ENCODE results near the gene THSD7A. TPM values are rescaled to one million over a fixed set of nuclear protein-coding genes. Genes with fewer than 3 reads are reported as not detected.

THSD7A gene
- total and polyA plus RNA-seq, 2 of the 4 experiments (the other 2 are of a cell fraction): 0.02 to 0.18 TPM

- no peak overlapping the region for H3K9ac ChIP-seq (ENCODE audit: low read depth, low read length)
- no peak overlapping the region for H3K4ac ChIP-seq (ENCODE audit: low read depth, low read length)
- H4K91ac ChIP-seq (ENCODE audit: insufficient read depth, low read depth, low read length): no peak overlapping the region
- no peak for ATAC-seq (ENCODE audit: low read depth)
- no peak overlapping the region for H3K18ac ChIP-seq (ENCODE audit: low read depth, low read length)
- no peaks in the 10 kb centered on the region for H3K36me3 ChIP-seq (ENCODE audit: control insufficient read depth, insufficient read depth, low read length)
- H4K20me1 ChIP-seq (ENCODE audit: insufficient read depth, low read length): no peaks in the 10 kb centered on the region
- no peak overlapping the region for H3K56ac ChIP-seq (ENCODE audit: extremely low read depth, insufficient read depth, low read length)
- H3K27ac ChIP-seq (ENCODE audit: insufficient read depth, low read length): no peak overlapping the region
- no peak overlapping the region for H2BK20ac ChIP-seq (ENCODE audit: low read depth, low read length)
- H2AK5ac ChIP-seq (ENCODE audit: low read depth, low read length): no peak overlapping the region
- no TSS peak for BruUV-seq (replicated peaks)
- H2BK120ac ChIP-seq (ENCODE audit: low read depth, low read length): no peak overlapping the region
- ChIA-PET POLR2A (ENCODE audit: unreplicated experiment) (no interaction called here), CTCF (interaction anchor here (0.7 kb wide), 1 partner anchor 11 kb away, joined by 3 read pairs; no protein-coding TSS in a partner anchor)
- no peaks in the 10 kb centered on the region for H3K9me1 ChIP-seq (ENCODE audit: insufficient read depth, low read length)
- WGBS, 2 experiments (ENCODE audit: extremely low coverage in 2 of 2, insufficient read length in 1 of 2): no CpG with 5 or more reads among the region's 4 CpGs
- no peak overlapping the region for H2AK9ac ChIP-seq (replicated peaks; ENCODE audit: low read depth, low read length, poor library complexity)
- no peak overlapping the region for H4K8ac ChIP-seq (ENCODE audit: low read depth in 2 of 2, low read length in 2 of 2)
- dilution Hi-C loops (cut with HindIII; ENCODE audit: low sequenced_read_pairs, unreplicated experiment): no loop called here
- no peaks in the 10 kb centered on the region for H3K4me1 ChIP-seq (ENCODE audit: control insufficient read depth, insufficient read depth, low read length)
- no peaks in the 10 kb centered on the region; the same call in 1 of the 2 replicates for H3K9me3 ChIP-seq (ENCODE audit: control insufficient read depth, insufficient read depth, low read length)
- intact Hi-C loops (cut with micrococcal nuclease): no loop called here
- no peak for TF ChIP-seq USF2 (IDR thresholded peaks at IDR 0.05; ENCODE audit: low read depth, low read length)
- TF ChIP-seq RFX5 (IDR thresholded peaks at IDR 0.05; ENCODE audit: low read depth, low read length): no peak
- TF ChIP-seq ELK1 (IDR thresholded peaks at IDR 0.05; ENCODE audit: borderline replicate concordance, low read depth, low read length): no peak
- TF ChIP-seq MXI1 (IDR thresholded peaks at IDR 0.05; ENCODE audit: borderline replicate concordance, low read depth, low read length): no peak
- no peak for TF ChIP-seq FOS (IDR thresholded peaks at IDR 0.05; ENCODE audit: low read depth, low read length)
- TF ChIP-seq NFE2L2 (IDR thresholded peaks at IDR 0.05; ENCODE audit: low read depth, low read length): no peak
- no peak for TF ChIP-seq RAD21 (IDR thresholded peaks at IDR 0.05; ENCODE audit: low read length)
- TF ChIP-seq CEBPB (IDR thresholded peaks at IDR 0.05; ENCODE audit: low read depth, low read length): no peak
- no peak for TF ChIP-seq MAZ (IDR thresholded peaks at IDR 0.05; ENCODE audit: borderline replicate concordance, low read depth, low read length)
- TF ChIP-seq MAFK (IDR thresholded peaks at IDR 0.05; ENCODE audit: low read depth, low read length): no peak
- no peak for TF ChIP-seq BHLHE40 (IDR thresholded peaks at IDR 0.05; ENCODE audit: low read depth, low read length)
- TF ChIP-seq SMC3 (IDR thresholded peaks at IDR 0.05; ENCODE audit: low read depth, low read length): no peak
- no peak for TF ChIP-seq POLR2A (IDR thresholded peaks at IDR 0.05; ENCODE audit: low read depth, low read length)
- no peak for TF ChIP-seq RCOR1 (IDR thresholded peaks at IDR 0.05; ENCODE audit: insufficient replicate concordance, low read length)
- no peak for TF ChIP-seq CHD1 (IDR thresholded peaks at IDR 0.05; ENCODE audit: low read depth, low read length)
- no peak for TF ChIP-seq CTCF (conservative IDR thresholded peaks at IDR 0.05; ENCODE audit: low read depth, low read length)
- no peak overlapping the region for H3K23ac ChIP-seq (ENCODE audit: low read depth, low read length)
- H3K79me1 ChIP-seq (ENCODE audit: low read depth in 1 of 2, low read length in 2 of 2): no peaks in the 10 kb centered on the region
- no peak overlapping the region for H3K14ac ChIP-seq (replicated peaks; ENCODE audit: low read depth, low read length)
- H3K4me3 ChIP-seq (ENCODE audit: insufficient read depth, low read depth, low read length): no peak overlapping the region
- no peak overlapping the region for H2BK15ac ChIP-seq (ENCODE audit: low read depth, low read length)
- no peak overlapping the region for H3K4me2 ChIP-seq (ENCODE audit: low read depth, low read length)
- H2BK5ac ChIP-seq (ENCODE audit: low read depth, low read length, poor library complexity, severe bottlenecking): no peak overlapping the region
- H2AFZ ChIP-seq (replicated peaks; ENCODE audit: low read length, poor library complexity): no peak overlapping the region
- in situ Hi-C loops (cut with MboI; ENCODE audit: low sequenced_read_pairs): no loop called here
- DNase-seq: no peak
- H3K27me3 ChIP-seq (ENCODE audit: control insufficient read depth, insufficient read depth, low read length): no peaks in the 10 kb centered on the region
- no peak overlapping the region for H4K5ac ChIP-seq (ENCODE audit: low read depth, low read length)
Measured at GRCh38 chr7:11491811-11492210, 340.2 kb downstream of the THSD7A start.

Measured in IMR-90 (cell line).